8988T (cell line): ENCODE results near the gene OR13J1.
"Not testable (repeated sequence)": the region's sequence is repeated elsewhere in the genome, so short reads cannot be mapped to it uniquely, and the experiment has no call there.

Source experiments
- DNase-seq: peaks from one replicate; pipeline ENCODE4 v3.0.0; 2011

Gene OR13J1, protein sequence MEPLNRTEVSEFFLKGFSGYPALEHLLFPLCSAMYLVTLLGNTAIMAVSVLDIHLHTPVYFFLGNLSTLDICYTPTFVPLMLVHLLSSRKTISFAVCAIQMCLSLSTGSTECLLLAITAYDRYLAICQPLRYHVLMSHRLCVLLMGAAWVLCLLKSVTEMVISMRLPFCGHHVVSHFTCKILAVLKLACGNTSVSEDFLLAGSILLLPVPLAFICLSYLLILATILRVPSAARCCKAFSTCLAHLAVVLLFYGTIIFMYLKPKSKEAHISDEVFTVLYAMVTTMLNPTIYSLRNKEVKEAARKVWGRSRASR

GRCh38 chr9:35870351-35870923 is at the start of gene OR13J1:
OR13J1 (minus strand) TSS chr9:35870401; CDS start chr9:35870401, 0 bp downstream.
- DNase-seq: no peak

- DNase-seq: no peak
Measured at GRCh38 chr9:35919212-35920008, 49.2 kb upstream of the OR13J1 start.

DNA sequence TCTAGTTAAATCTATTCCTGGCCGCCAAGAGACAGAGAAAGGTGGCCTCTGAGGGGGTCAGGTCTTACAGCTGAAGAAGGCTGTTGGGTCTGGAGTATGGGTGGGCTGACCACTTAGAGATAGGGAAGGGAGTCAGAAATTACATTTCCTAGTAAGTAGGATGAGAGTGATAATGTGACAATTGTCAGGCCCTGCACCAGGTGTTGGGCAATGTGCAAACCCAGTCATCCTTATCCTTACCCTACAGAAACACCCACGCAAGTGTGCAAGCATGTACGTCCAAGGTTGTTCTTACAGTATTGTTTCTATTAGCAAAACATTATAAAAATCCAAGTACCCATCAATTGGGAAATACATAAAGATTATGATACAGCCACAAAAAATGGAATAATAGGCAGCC is 48.6 kb upstream of the OR13J1 start:
- DNase-seq: no peak

GRCh38 chr9:35917261-35917660 is 47.1 kb upstream of the OR13J1 start:
- no peak for DNase-seq

GRCh38 chr9:35915681-35916294 is 45.6 kb upstream of the OR13J1 start:
- no peak for DNase-seq

GRCh38 chr9:35914301-35914807 is 44.2 kb upstream of the OR13J1 start:
- no peak for DNase-seq

- not testable (repeated sequence) for DNase-seq
Measured at GRCh38 chr9:35913429-35913828, 43.2 kb upstream of the OR13J1 start.

DNA sequence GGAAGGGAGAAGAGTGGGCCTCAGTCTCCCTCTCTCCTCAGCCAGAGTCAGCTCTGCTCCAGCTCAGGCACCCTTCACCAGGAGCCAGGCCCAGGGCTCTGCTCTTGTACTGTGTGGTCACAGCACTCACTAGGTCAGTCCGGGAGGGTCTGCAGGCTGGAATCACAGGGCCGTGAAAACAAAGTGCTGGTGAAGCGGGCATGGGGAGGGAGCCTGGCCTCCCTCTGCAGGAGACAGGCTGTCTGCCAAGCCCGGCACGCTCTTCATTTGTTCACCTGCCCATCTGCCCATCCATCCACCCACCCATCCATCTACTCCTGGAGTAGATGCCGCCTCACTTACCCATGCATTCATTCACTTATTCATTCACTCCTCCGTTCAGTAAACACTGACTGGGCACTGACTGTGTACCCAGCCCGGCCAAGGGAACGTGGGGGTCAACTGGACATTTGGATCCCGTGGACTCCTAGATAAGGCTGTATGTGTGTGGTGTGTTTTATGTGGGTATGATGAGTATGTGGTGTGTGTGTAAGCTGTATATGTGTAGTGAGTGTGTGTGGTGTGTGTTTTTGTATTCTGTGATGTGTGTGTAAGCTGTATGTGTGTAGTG is 42.7 kb upstream of the OR13J1 start:
- no peak for DNase-seq

GRCh38 chr9:35911690-35912089 is 41.5 kb upstream of the OR13J1 start:
- no peak for DNase-seq

DNA sequence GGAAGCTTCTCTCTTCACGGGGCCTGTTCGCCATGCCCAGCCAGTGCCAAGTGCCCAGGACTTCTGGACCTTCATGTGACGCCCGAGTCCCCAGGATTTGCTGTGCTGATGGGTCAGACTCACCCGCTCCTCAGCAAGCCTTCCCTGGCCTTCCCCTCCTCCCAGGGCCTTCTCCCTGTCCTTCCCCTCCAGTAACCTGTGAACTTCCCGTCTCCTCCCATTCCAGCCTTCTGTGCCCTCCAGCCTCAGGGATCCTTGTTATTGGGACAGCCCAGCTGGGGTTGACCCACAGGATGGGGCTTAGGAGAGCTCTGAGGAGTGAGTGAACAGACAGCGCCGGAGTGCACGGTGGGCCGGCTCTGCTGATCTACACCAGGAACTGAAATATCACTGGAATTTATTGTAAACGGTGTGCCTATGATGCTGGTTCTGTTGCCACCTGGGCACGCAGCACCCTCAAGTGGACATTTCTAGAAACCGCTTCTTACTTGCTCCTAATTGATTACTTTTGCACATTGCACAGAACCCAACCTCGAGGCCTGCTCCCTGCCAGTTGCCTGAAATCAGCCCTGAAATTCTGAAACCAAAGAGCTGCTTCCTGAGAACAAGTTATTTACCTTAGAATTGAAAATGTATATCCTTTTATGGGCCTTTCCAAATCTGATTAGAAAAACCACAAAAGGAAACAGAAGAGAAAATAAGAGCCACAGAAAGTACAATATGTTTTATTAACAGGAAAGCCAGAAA is 40.6 kb upstream of the OR13J1 start:
- peak; percentile 48 for DNase-seq

- no peak for DNase-seq
Measured at GRCh38 chr9:35909687-35910612, 39.7 kb upstream of the OR13J1 start.

DNA sequence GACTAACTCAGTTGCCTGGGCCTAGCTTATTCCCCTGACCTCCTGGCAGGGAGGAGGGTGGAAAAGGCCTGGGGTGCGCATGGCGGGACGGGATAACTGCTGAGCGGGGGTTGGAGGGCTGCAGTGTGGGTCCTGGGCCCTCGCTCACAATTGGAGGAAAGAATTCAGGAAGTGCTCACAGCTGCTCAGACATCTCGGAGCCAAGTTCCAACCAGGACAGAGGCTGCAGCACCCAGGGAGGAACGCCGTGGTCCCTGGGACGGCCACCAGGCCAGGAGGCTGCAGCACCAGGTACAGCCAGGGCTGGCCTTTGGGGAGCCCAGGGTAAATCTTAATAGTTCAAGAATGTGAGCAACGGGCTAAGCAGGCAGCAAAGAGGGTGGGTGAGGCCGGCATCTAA is 39.1 kb upstream of the OR13J1 start, which contains the start of gene SPAAR:
TSS of gene SPAAR (plus strand) at position 217 of the 400 bp plus-strand sequence. CDS start 974 bp downstream, outside the sequence.
- no peak for DNase-seq

- DNase-seq: no peak
Measured at GRCh38 chr9:35908504-35909125, 38.4 kb upstream of the OR13J1 start.

GRCh38 chr9:35907711-35908503 is 37.7 kb upstream of the OR13J1 start:
- peak; percentile 67 for DNase-seq

DNA sequence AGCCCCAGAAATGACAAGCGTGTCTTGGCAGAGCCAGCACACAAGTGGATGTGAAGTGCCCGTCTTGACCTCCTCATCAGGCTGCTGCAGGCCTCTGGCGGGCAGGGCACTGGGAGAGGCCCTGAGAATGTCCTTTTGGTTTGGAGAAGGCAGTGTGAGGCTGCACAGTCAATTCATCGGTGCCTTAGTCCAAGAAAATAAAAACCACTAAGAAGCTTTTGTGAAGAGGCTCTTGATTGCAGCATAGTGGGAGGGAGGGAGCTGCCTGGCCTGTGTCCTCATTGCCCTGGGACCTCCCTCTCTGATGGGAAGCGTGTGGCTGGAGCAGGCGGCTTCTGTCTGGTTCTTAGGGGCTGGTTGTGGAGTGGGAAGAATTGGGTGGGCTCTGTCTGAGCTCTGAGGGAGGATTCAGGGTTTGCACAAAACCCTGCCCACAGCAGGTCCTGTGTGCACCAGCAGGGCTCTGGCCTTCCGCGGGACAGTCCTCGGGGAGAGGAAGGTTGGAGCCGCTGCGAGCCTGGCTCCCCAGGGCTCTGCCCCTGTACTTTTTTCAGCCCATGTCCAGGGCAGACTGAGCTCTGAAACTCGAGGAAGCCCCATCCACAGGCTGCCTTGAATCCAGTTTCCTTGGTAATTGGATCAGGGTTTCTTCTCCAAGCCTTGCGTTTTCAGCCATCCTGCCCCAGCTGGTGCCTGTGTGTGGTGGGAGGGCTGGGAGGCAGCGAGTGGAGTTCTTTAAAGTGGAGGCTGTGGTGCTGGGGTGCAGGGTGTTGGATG is 36.9 kb upstream of the OR13J1 start:
- no peak for DNase-seq

DNA sequence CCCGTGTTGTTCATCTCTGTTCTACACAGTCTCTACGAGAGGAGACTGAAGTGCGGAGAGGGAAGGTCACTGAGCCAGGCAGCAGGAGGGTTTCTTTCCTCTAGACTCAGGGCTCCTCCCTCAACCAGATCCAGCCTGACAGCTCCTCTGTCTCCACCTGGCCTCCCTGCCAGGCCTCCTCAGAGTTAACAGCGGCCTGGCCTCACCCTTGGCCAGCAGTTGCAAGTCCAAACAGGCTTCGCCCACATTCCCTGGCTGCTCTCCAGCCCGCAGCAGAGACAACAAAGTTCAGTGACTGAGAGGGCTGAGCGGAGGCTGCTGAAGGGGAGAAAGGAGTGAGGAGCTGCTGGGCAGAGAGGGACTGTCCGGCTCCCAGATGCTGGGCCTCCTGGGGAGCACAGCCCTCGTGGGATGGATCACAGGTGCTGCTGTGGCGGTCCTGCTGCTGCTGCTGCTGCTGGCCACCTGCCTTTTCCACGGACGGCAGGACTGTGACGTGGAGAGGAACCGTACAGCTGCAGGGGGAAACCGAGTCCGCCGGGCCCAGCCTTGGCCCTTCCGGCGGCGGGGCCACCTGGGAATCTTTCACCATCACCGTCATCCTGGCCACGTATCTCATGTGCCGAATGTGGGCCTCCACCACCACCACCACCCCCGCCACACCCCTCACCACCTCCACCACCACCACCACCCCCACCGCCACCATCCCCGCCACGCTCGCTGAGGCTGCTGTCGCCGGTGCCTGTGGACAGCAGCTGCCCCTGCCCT is 35.9 kb upstream of the OR13J1 start, which contains the start of gene HRCT1:
TSS of gene HRCT1 (plus strand) at position 291 of the 768 bp plus-strand sequence. CDS start at position 377, 86 bp downstream.
- DNase-seq: no peak

- DNase-seq: no peak
Measured at GRCh38 chr9:35905051-35905781, 35.0 kb upstream of the OR13J1 start.
